SK-N-SH treated with all-trans-retinoic acid at 6 μM for 48 hours (cell line): ENCODE data around the gene RIPOR2.

ENCODE experiments used
- ATAC-seq: fragments of 200-7000 bp; cut with Tn5 transposase; 3 replicates; pipeline ENCODE4 v1.9.1; 2020; ENCODE audit warnings: mild to moderate bottlenecking, moderate library complexity
- ARNTL ChIP-seq: fragments of 450-650 bp; formaldehyde crosslinking; IDR thresholded peaks from 2 replicates; pipeline ENCODE4 v1.5.0; 2020; ENCODE audit warnings: low read depth, mild to moderate bottlenecking, moderate library complexity, borderline replicate concordance
- BACH2 ChIP-seq: fragments of 250-450 bp; sonication (Bioruptor Pico); IDR thresholded peaks from 2 replicates; pipeline ENCODE4 v1.9.0; 2021; ENCODE audit warnings: mild to moderate bottlenecking, borderline replicate concordance
- CSDC2 ChIP-seq: fragments of 250-450 bp; sonication (Bioruptor Pico); IDR thresholded peaks from 2 replicates; pipeline ENCODE4 v1.5.0; 2020; ENCODE audit warnings: mild to moderate bottlenecking, moderate library complexity
- CSRNP3 ChIP-seq: fragments of 250-450 bp; sonication (Bioruptor Pico); IDR thresholded peaks from 2 replicates; pipeline ENCODE4 v1.5.1; 2021; ENCODE audit warnings: mild to moderate bottlenecking, moderate library complexity
- ESRRG ChIP-seq: fragments of 250-450 bp; sonication (Bioruptor Pico); IDR thresholded peaks from 2 replicates; pipeline ENCODE4 v1.6.1; 2021; ENCODE audit warnings: mild to moderate bottlenecking
- GLIS3 ChIP-seq: fragments of 250-450 bp; sonication (Bioruptor Pico); IDR thresholded peaks from 2 replicates; pipeline ENCODE4 v1.5.0; 2020; ENCODE audit warnings: mild to moderate bottlenecking, moderate library complexity
- ISL1 ChIP-seq: fragments of 250-450 bp; sonication (Bioruptor Pico); IDR thresholded peaks from 2 replicates; pipeline ENCODE4 v2.1.2; 2022; ENCODE audit warnings: mild to moderate bottlenecking, moderate library complexity
- OSR1 ChIP-seq: fragments of 250-450 bp; sonication (Bioruptor Pico); IDR thresholded peaks from 2 replicates; pipeline ENCODE4 v1.8.0; 2022; ENCODE audit warnings: moderate library complexity, mild to moderate bottlenecking, inconsistent platforms
- PPARA ChIP-seq: fragments of 250-450 bp; sonication (Bioruptor Pico); IDR thresholded peaks from 2 replicates; pipeline ENCODE4 v1.5.0; 2020; ENCODE audit warnings: mild to moderate bottlenecking, borderline replicate concordance
- RARB ChIP-seq: fragments of 250-450 bp; sonication (Bioruptor Pico); IDR thresholded peaks from 2 replicates; pipeline ENCODE4 v1.8.0; 2021; ENCODE audit warnings: mild to moderate bottlenecking, moderate library complexity
- SNAI2 ChIP-seq: fragments of 250-450 bp; sonication (Bioruptor Pico); IDR thresholded peaks from 2 replicates; pipeline ENCODE4 v1.5.0; 2020; ENCODE audit warnings: mild to moderate bottlenecking, moderate library complexity
- TCF4 ChIP-seq: fragments of 250-450 bp; sonication (Bioruptor Pico); IDR thresholded peaks from 2 replicates; pipeline ENCODE4 v1.8.0; 2021; ENCODE audit warnings: mild to moderate bottlenecking, moderate library complexity, borderline replicate concordance
- TOX ChIP-seq: fragments of 250-450 bp; sonication (Bioruptor Pico); IDR thresholded peaks from 2 replicates; pipeline ENCODE4 v1.8.0; 2021; ENCODE audit warnings: mild to moderate bottlenecking, moderate library complexity, borderline replicate concordance
- TSHZ2 ChIP-seq: fragments of 250-450 bp; sonication (Bioruptor Pico); IDR thresholded peaks from 2 replicates; pipeline ENCODE4 v1.5.0; 2020; ENCODE audit warnings: mild to moderate bottlenecking, moderate library complexity
- ZC3H10 ChIP-seq: fragments of 250-450 bp; sonication (Bioruptor Pico); IDR thresholded peaks from 2 replicates; pipeline ENCODE4 v1.5.1; 2021; ENCODE audit warnings: mild to moderate bottlenecking, moderate library complexity
- ZFP3 ChIP-seq: fragments of 250-450 bp; sonication (Bioruptor Pico); IDR thresholded peaks from 2 replicates; pipeline ENCODE4 v1.5.0; 2020; ENCODE audit warnings: mild to moderate bottlenecking, moderate library complexity
- ZFP30 ChIP-seq: fragments of 450-650 bp; formaldehyde crosslinking; IDR thresholded peaks from 2 replicates; pipeline ENCODE4 v1.5.0; 2022; ENCODE audit warnings: mild to moderate bottlenecking, moderate library complexity
- ZNF565 ChIP-seq: fragments of 450-650 bp; formaldehyde crosslinking; conservative IDR thresholded peaks from 2 replicates; pipeline ENCODE4 v1.5.0; 2020; ENCODE audit warnings: low read depth, mild to moderate bottlenecking, moderate library complexity
- ZNF70 ChIP-seq: fragments of 450-650 bp; formaldehyde crosslinking; IDR thresholded peaks from 2 replicates; pipeline ENCODE4 v1.5.0; 2020; ENCODE audit warnings: mild to moderate bottlenecking, moderate library complexity
- ZNF8 ChIP-seq: fragments of 450-650 bp; formaldehyde crosslinking; IDR thresholded peaks from 2 replicates; pipeline ENCODE4 v1.5.0; 2020; ENCODE audit warnings: mild to moderate bottlenecking, moderate library complexity
- TF ChIP-seq, protein P1 (sequence below): fragments of 250-450 bp; sonication (Bioruptor Pico); IDR thresholded peaks from 2 replicates; pipeline ENCODE4 v1.8.0; 2020; ENCODE audit warnings: mild to moderate bottlenecking, moderate library complexity, borderline replicate concordance
- TF ChIP-seq, protein P2 (sequence below): fragments of 250-450 bp; sonication (Bioruptor Pico); IDR thresholded peaks from 2 replicates; pipeline ENCODE4 v1.8.0; 2021; ENCODE audit warnings: low read depth, mild to moderate bottlenecking, moderate library complexity, borderline replicate concordance

Gene RIPOR2

DNA sequence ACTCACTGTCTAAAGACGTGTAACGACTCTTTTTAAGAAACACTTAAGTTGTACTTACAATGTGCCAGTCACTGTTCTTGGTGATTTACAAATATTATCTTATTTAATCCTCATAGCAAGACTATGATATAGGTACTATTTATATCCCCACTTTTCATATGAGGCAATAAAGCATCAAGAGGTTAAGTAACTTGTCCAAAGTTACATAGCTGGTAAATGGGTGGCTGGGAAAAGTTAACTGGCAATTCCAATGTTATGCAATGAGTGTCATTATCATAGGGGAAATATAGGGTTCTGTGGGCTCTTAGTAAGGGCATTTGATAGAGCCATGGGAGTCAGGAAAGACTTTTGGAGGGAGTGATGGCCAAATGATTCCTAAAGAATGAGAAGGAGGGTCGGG, 21.4 kb upstream of the RIPOR2 start:
- no peak for ATAC-seq
- TF ChIP-seq ZNF8 (CRISPR knock-in tag) (no peak), ZC3H10 (no peak), ZNF565 (no peak), TSHZ2 (CRISPR knock-in tag) (no peak)

GRCh38 chr6:24953726-24954125, 18.0 kb upstream of the RIPOR2 start:
- TF ChIP-seq SNAI2 (CRISPR knock-in tag): no peak
- TF ChIP-seq ZNF8 (CRISPR knock-in tag): no peak
- TF ChIP-seq ARNTL (CRISPR knock-in tag): no peak
- no peak for TF ChIP-seq ZFP3 (CRISPR knock-in tag)
- no peak for TF ChIP-seq ZNF70 (CRISPR knock-in tag)
- TF ChIP-seq RARB (CRISPR knock-in tag): no peak
- no peak for TF ChIP-seq ZFP30 (CRISPR knock-in tag)
- TF ChIP-seq TOX (CRISPR knock-in tag): no peak
- no peak for ATAC-seq

GRCh38 chr6:24951811-24952299, 16.1 kb upstream of the RIPOR2 start:
- TF ChIP-seq TSHZ2 (CRISPR knock-in tag) (no peak), ZC3H10 (no peak), ZNF70 (CRISPR knock-in tag) (no peak), ZNF565 (no peak), ISL1 (no peak), BACH2 (CRISPR knock-in tag) (no peak), CSDC2 (CRISPR knock-in tag) (no peak), ARNTL (CRISPR knock-in tag) (no peak), CSRNP3 (CRISPR knock-in tag) (no peak), GLIS3 (CRISPR knock-in tag) (no peak), OSR1 (no peak), PPARA (CRISPR knock-in tag) (no peak), ESRRG (no peak), TOX (CRISPR knock-in tag) (no peak), ZNF8 (CRISPR knock-in tag) (no peak), TCF4 (no peak), RARB (CRISPR knock-in tag) (no peak)
- TF ChIP-seq, protein P1, sequence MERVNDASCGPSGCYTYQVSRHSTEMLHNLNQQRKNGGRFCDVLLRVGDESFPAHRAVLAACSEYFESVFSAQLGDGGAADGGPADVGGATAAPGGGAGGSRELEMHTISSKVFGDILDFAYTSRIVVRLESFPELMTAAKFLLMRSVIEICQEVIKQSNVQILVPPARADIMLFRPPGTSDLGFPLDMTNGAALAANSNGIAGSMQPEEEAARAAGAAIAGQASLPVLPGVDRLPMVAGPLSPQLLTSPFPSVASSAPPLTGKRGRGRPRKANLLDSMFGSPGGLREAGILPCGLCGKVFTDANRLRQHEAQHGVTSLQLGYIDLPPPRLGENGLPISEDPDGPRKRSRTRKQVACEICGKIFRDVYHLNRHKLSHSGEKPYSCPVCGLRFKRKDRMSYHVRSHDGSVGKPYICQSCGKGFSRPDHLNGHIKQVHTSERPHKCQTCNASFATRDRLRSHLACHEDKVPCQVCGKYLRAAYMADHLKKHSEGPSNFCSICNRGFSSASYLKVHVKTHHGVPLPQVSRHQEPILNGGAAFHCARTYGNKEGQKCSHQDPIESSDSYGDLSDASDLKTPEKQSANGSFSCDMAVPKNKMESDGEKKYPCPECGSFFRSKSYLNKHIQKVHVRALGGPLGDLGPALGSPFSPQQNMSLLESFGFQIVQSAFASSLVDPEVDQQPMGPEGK (CRISPR knock-in tag): no peak
- TF ChIP-seq, protein P2, sequence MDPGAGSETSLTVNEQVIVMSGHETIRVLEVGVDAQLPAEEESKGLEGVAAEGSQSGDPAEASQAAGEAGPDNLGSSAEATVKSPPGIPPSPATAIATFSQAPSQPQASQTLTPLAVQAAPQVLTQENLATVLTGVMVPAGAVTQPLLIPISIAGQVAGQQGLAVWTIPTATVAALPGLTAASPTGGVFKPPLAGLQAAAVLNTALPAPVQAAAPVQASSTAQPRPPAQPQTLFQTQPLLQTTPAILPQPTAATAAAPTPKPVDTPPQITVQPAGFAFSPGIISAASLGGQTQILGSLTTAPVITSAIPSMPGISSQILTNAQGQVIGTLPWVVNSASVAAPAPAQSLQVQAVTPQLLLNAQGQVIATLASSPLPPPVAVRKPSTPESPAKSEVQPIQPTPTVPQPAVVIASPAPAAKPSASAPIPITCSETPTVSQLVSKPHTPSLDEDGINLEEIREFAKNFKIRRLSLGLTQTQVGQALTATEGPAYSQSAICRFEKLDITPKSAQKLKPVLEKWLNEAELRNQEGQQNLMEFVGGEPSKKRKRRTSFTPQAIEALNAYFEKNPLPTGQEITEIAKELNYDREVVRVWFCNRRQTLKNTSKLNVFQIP: no peak
- TF ChIP-seq, all 23 proteins: peak for 0
- no peak for ATAC-seq
